ENCODE data around the gene ECD. TPM values are rescaled to one million over a fixed set of nuclear protein-coding genes. Genes with fewer than 3 reads are reported as not detected.
"Not testable (repeated sequence)": the region's sequence is repeated elsewhere in the genome, so short reads cannot be mapped to it uniquely, and the experiment has no call there.

The ECD gene
- total RNA-seq, 1 donor from 2014 or later: 6.2 TPM

- peaks cover 0 to 4% of the 10 kb centered on the region in 2 donors for H3K4me1 ChIP-seq
- no peaks in the 10 kb centered on the region for H3K9me3 ChIP-seq
- no peak overlapping the region for H3K4me3 ChIP-seq
- no peak for DNase-seq (ENCODE audit: low spot score in 2 of 2)
- H3K36me3 ChIP-seq: no peaks in the 10 kb centered on the region
- TF ChIP-seq CTCF (IDR thresholded peaks at IDR 0.05): no peak
- intact Hi-C loops (cut with DNase I): loop anchor here (5.0 kb wide), 1 partner anchor 54 kb away; the partner anchor contains the start of genes ECD and FAM149B1
- H3K27ac ChIP-seq: peak overlapping the region in 1 of 2 donors; percentile 10
- no peaks in the 10 kb centered on the region for H3K27me3 ChIP-seq
Observed at GRCh38 chr10:73113551-73113950, 54.3 kb downstream of the ECD start.

- intact Hi-C loops (cut with DNase I): loop anchor here (5.0 kb wide), 1 partner anchor 55 kb away; the partner anchor contains the start of genes ECD and FAM149B1
- not testable (repeated sequence) for H3K9me3 ChIP-seq; H3K4me3 ChIP-seq; H3K27me3 ChIP-seq; DNase-seq (ENCODE audit: low spot score in 2 of 2); H3K36me3 ChIP-seq; H3K4me1 ChIP-seq
- peak overlapping the region in 1 of 2 donors; percentile 88 for H3K27ac ChIP-seq
Observed at GRCh38 chr10:73112032-73112431, 55.8 kb downstream of the ECD start.

GRCh38 chr10:73110345-73110849, 57.4 kb downstream of the ECD start, which contains the start of gene NUDT13:
Gene NUDT13 (plus strand): TSS chr10:73110455. CDS start chr10:73114366, 3,911 bp downstream.
- no peaks in the 10 kb centered on the region for H3K4me1 ChIP-seq
- DNase-seq (ENCODE audit: low spot score in 2 of 2): peak in 1 of 2 donors; percentile 88
- H3K9me3 ChIP-seq: no peaks in the 10 kb centered on the region
- H3K4me3 ChIP-seq: peak within 1 kb of the TSS; percentile 63 to 66
- no peak for TF ChIP-seq CTCF (IDR thresholded peaks at IDR 0.05)
- intact Hi-C loops (cut with DNase I): loop anchor here (1.0 to 5.0 kb wide), 2 partner anchors 13 to 57 kb away; partner anchors contain the start of genes ECD and FAM149B1
- H3K27me3 ChIP-seq: no peaks in the 10 kb centered on the region
- H3K36me3 ChIP-seq: no peaks in the 10 kb centered on the region
- H3K27ac ChIP-seq: peak within 1 kb of the TSS; percentile 81 to 88

GRCh38 chr10:73109248-73109652, 58.6 kb downstream of the ECD start:
- DNase-seq (ENCODE audit: low spot score in 2 of 2); H3K4me3 ChIP-seq; intact Hi-C loops (cut with DNase I); H3K9me3 ChIP-seq; H3K4me1 ChIP-seq; H3K36me3 ChIP-seq; H3K27me3 ChIP-seq; H3K27ac ChIP-seq: not testable (repeated sequence)

- DNase-seq (ENCODE audit: low spot score in 2 of 2): no peak
- no peak for TF ChIP-seq CTCF (IDR thresholded peaks at IDR 0.05)
- Histone ChIP-seq H3K27ac (no peak overlapping the region), H3K36me3 (no peaks in the 10 kb centered on the region), H3K9me3 (no peaks in the 10 kb centered on the region), H3K4me1 (no peaks in the 10 kb centered on the region), H3K4me3 (no peak overlapping the region), H3K27me3 (no peaks in the 10 kb centered on the region)
- intact Hi-C loops (cut with DNase I): no loop called here
Observed at GRCh38 chr10:73106301-73106700, 61.5 kb downstream of the ECD start.

- H3K27me3 ChIP-seq: no peaks in the 10 kb centered on the region
- intact Hi-C loops (cut with DNase I): no loop called here
- no peak overlapping the region for H3K4me3 ChIP-seq
- no peak for DNase-seq (ENCODE audit: low spot score in 2 of 2)
- no peak overlapping the region for H3K27ac ChIP-seq
- no peaks in the 10 kb centered on the region for H3K36me3 ChIP-seq
- peaks cover 5 to 6% of the 10 kb centered on the region in 2 donors for H3K4me1 ChIP-seq
- no peaks in the 10 kb centered on the region for H3K9me3 ChIP-seq
- TF ChIP-seq CTCF (IDR thresholded peaks at IDR 0.05): no peak
Observed at GRCh38 chr10:73099141-73099540, 68.7 kb downstream of the ECD start.

All from ascending aorta (tissue), 2 donors.